Retinal pigment epithelial cell (primary cell): ENCODE results near the gene TRIO.

ENCODE experiments used
- DNase-seq: peaks from one replicate; pipeline ENCODE4 v3.0.0-alpha.2; 2010; ENCODE audit warnings: low read depth
- H3K4me3 ChIP-seq: 2 replicates; pipeline ENCODE4 v1.5.1; 2011; ENCODE audit warnings: mild to moderate bottlenecking, low read length, control low read depth, moderate library complexity
- CTCF ChIP-seq: conservative IDR thresholded peaks from 2 replicates; pipeline ENCODE4 v1.5.1; 2011; ENCODE audit warnings: low read depth, low read length, control low read depth, inconsistent platforms

TRIO gene

GRCh38 chr5:14436801-14437542 is 293.8 kb downstream of the TRIO start:
- no peak overlapping the region for H3K4me3 ChIP-seq
- no peak for TF ChIP-seq CTCF
- DNase-seq = no peak

GRCh38 chr5:14438195-14438606 is 295.1 kb downstream of the TRIO start:
- no peak overlapping the region for H3K4me3 ChIP-seq
- no peak for TF ChIP-seq CTCF
- DNase-seq = no peak

- no peak overlapping the region for H3K4me3 ChIP-seq
- no peak for TF ChIP-seq CTCF
- no peak for DNase-seq
Observed at GRCh38 chr5:14439087-14439871, 296.1 kb downstream of the TRIO start.

- no peak for DNase-seq
- TF ChIP-seq CTCF = no peak
- peak overlapping the region; percentile 51 for H3K4me3 ChIP-seq
Observed at GRCh38 chr5:14440223-14440581, 297.1 kb downstream of the TRIO start.

GRCh38 chr5:14440582-14441431 is 297.7 kb downstream of the TRIO start:
- DNase-seq = peak; percentile 72

GRCh38 chr5:14441641-14442040 is 298.5 kb downstream of the TRIO start:
- DNase-seq = no peak
- no peak for TF ChIP-seq CTCF
- peak overlapping the region; percentile 51 for H3K4me3 ChIP-seq

More at GRCh38 chr5:14440582-14441431, 297.7 kb downstream of the TRIO start:
- H3K4me3 ChIP-seq = peak overlapping the region; percentile 51
- TF ChIP-seq CTCF = no peak
